Sigmoid colon (tissue), 4 donors: Measurements from ENCODE around the gene SDC4.

Source experiments
- POLR2AphosphoS5 ChIP-seq, 4 donors: sonication (generic); formaldehyde crosslinking; IDR thresholded peaks; one replicate each; pipeline ENCODE4 v1.6.1; 2017; ENCODE audit warnings: antibody characterized with exemption in 4 of 4
- TF ChIP-seq, protein P1 (sequence below), 4 experiments: fragments of 450-650 bp in 3 of 4; fragments of 200-600 bp in 1 of 4; IDR thresholded peaks; one replicate each; pipeline ENCODE4 v1.5.1; 2016 to 2019; ENCODE audit warnings: antibody characterized with exemption in 4 of 4, mild to moderate bottlenecking in 3 of 4, moderate library complexity in 2 of 4

GRCh38 chr20:45304464-45304999 is 43.7 kb downstream of the SDC4 start:
- TF ChIP-seq, protein P1, sequence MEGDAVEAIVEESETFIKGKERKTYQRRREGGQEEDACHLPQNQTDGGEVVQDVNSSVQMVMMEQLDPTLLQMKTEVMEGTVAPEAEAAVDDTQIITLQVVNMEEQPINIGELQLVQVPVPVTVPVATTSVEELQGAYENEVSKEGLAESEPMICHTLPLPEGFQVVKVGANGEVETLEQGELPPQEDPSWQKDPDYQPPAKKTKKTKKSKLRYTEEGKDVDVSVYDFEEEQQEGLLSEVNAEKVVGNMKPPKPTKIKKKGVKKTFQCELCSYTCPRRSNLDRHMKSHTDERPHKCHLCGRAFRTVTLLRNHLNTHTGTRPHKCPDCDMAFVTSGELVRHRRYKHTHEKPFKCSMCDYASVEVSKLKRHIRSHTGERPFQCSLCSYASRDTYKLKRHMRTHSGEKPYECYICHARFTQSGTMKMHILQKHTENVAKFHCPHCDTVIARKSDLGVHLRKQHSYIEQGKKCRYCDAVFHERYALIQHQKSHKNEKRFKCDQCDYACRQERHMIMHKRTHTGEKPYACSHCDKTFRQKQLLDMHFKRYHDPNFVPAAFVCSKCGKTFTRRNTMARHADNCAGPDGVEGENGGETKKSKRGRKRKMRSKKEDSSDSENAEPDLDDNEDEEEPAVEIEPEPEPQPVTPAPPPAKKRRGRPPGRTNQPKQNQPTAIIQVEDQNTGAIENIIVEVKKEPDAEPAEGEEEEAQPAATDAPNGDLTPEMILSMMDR (IDR thresholded peaks at IDR 0.05) = no peak
- no peak for TF ChIP-seq POLR2AphosphoS5 (IDR thresholded peaks at IDR 0.05)
